GM18508 (cell line): ENCODE data around the gene TRIM24.
A peak's percentile ranks its signal among the peaks of the same experiment; 100 is the strongest.
"Not testable (repeated sequence)": the region's sequence is repeated elsewhere in the genome, so short reads cannot be mapped to it uniquely, and the experiment has no call there.

Experiments used
- ATAC-seq: cut with Tn5 transposase; IDR thresholded peaks from one replicate; pipeline ENCODE4 v1.9.1; 2021; ENCODE audit warnings: moderate number of reproducible peaks; ENCODE audit not compliant: insufficient read depth, unreplicated experiment

TRIM24 gene

GRCh38 chr7:138460176-138460648 is at the start of gene TRIM24:
Gene TRIM24, plus strand, starts transcription at chr7:138460259. Its CDS starts 290 bp downstream, at chr7:138460549.
- peak; percentile 54 for ATAC-seq

- not testable (repeated sequence) for ATAC-seq
Measured at GRCh38 chr7:138412077-138412476, 48.0 kb upstream of the TRIM24 start.

GRCh38 chr7:138412921-138413320 is 47.1 kb upstream of the TRIM24 start:
- ATAC-seq = not testable (repeated sequence)

GRCh38 chr7:138417078-138417700 is 42.9 kb upstream of the TRIM24 start:
- no peak for ATAC-seq

GRCh38 chr7:138417764-138418163 is 42.3 kb upstream of the TRIM24 start:
- no peak for ATAC-seq

- ATAC-seq = not testable (repeated sequence)
Measured at GRCh38 chr7:138418403-138418802, 41.7 kb upstream of the TRIM24 start.

GRCh38 chr7:138425026-138425425 is 35.0 kb upstream of the TRIM24 start:
- no peak for ATAC-seq

GRCh38 chr7:138429577-138430250 is 30.3 kb upstream of the TRIM24 start:
- ATAC-seq = no peak

- ATAC-seq = no peak
Measured at GRCh38 chr7:138431517-138431916, 28.5 kb upstream of the TRIM24 start.

- no peak for ATAC-seq
Measured at GRCh38 chr7:138433583-138434443, 26.2 kb upstream of the TRIM24 start.

GRCh38 chr7:138434597-138435019 is 25.5 kb upstream of the TRIM24 start:
- no peak for ATAC-seq

- no peak for ATAC-seq
Measured at GRCh38 chr7:138435231-138435919, 24.7 kb upstream of the TRIM24 start.

GRCh38 chr7:138436388-138436787 is 23.7 kb upstream of the TRIM24 start:
- ATAC-seq = no peak

GRCh38 chr7:138440460-138440859 is 19.6 kb upstream of the TRIM24 start:
- no peak for ATAC-seq

GRCh38 chr7:138442822-138443221 is 17.2 kb upstream of the TRIM24 start:
- no peak for ATAC-seq

GRCh38 chr7:138449580-138449979 is 10.5 kb upstream of the TRIM24 start:
- ATAC-seq = no peak

GRCh38 chr7:138455609-138456008 is 4.5 kb upstream of the TRIM24 start:
- ATAC-seq = no peak

- ATAC-seq = no peak
Measured at GRCh38 chr7:138456220-138456619, 3.8 kb upstream of the TRIM24 start.

- no peak for ATAC-seq
Measured at GRCh38 chr7:138458576-138459412, 1.3 kb upstream of the TRIM24 start.
